Body of pancreas (tissue), 4 donors: ENCODE data around the gene KCNK17. TPM values are rescaled to one million over a fixed set of nuclear protein-coding genes. Genes with fewer than 3 reads are reported as not detected.
A peak's percentile ranks its signal among the peaks of the same experiment; 100 is the strongest.

Experiments used
- ATAC-seq: fragments of 150-250 bp; one replicate; pipeline ENCODE4 v1.9.1; 2016
- DNase-seq, 4 donors: peaks; one replicate each; pipeline ENCODE4 v3.0.0-alpha.2; 2019
- H3K27ac ChIP-seq, 4 donors: fragments of 200-600 bp; sonication (generic); 1 replicate in 3 of 4; 2 replicates in 1 of 4; pipeline versions ENCODE4 v1.5.1 to v1.6.1; 2016 to 2019; ENCODE audit warnings: mild to moderate bottlenecking in 1 of 4, mixed read lengths in 1 of 4, moderate library complexity in 1 of 4
- H3K27me3 ChIP-seq, 2 donors: fragments of 200-600 bp; sonication (generic); one replicate each; pipeline ENCODE4 v1.6.0; 2016; ENCODE audit warnings: mild to moderate bottlenecking in 1 of 2
- H3K36me3 ChIP-seq, 2 donors: fragments of 200-600 bp; sonication (generic); replicated peaks in 1 of 2; 2 replicates each; pipeline ENCODE4 v1.5.1; 2016; ENCODE audit warnings: low read depth in 2 of 2; ENCODE audit not compliant: insufficient read depth in 1 of 2
- H3K4me1 ChIP-seq: fragments of 200-600 bp; sonication (generic); one replicate; pipeline ENCODE4 v1.6.0; 2016
- H3K4me3 ChIP-seq, 2 donors: fragments of 200-600 bp; sonication (generic); 1 replicate in 1 of 2; 2 replicates in 1 of 2; pipeline ENCODE4 v1.5.1; 2016 to 2019
- H3K9me3 ChIP-seq, 3 donors: fragments of 200-600 bp; sonication (generic); 1 replicate in 2 of 3; 2 replicates in 1 of 3; pipeline ENCODE4 v1.5.1; 2016
- POLR2A ChIP-seq, 3 donors: fragments of 450-650 bp; IDR thresholded peaks; one replicate each; pipeline ENCODE4 v1.6.1; 2016; ENCODE audit warnings: antibody characterized with exemption in 3 of 3, mild to moderate bottlenecking in 2 of 3
- WGBS, 2 donors: methylation state at CpG; one replicate each; pipeline ENCODE4 v1.1.5; 2017; 5-methylcytosine and 5-hydroxymethylcytosine counted together
- intact Hi-C: fragments of 100-400 bp; cut with DNase I; formaldehyde crosslinking; loops from one replicate; pipeline ENCODE4 v1.15.1; 2023
- total RNA-seq, 2 donors: library from RNA; depleted of rRNA; stranded (reverse); fragments of >200 nt; gene quantifications; one replicate each; pipeline ENCODE4 v1.1.0, GENCODE V29; 2016
- TF ChIP-seq, protein P1 (sequence below), 7 experiments: fragments of 450-650 bp in 4 of 7; fragments of 200-600 bp in 3 of 7; sonication (generic) in 3 of 7; IDR thresholded peaks; one replicate each; pipeline ENCODE4 v1.5.1; 2016 to 2019; ENCODE audit warnings: antibody characterized with exemption in 7 of 7

The KCNK17 gene
- total RNA-seq, 2 donors from 2014 or later = 1.6 to 2.3 TPM

DNA sequence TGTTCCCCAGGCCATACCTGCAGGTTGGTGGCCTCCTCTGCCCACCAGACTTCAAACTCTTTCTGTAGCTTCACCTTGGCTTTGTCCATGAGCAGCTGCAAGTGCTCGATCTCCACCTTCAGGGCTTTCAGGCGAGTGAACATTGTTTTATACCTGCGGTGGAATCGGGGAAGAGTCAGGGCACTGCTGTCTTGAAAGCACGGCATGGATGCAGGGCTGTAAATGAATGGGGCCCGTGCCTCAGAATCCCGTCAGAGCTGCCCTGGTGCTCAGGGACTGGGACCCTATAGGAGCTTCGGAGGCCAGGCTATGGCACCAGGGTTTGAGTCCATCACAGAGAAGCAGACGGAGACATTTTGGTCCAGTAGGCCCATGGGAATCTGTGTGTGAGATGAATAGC is 46.2 kb upstream of the KCNK17 start:
- TF ChIP-seq POLR2A (IDR thresholded peaks at IDR 0.05) = no peak
- TF ChIP-seq, protein P1, sequence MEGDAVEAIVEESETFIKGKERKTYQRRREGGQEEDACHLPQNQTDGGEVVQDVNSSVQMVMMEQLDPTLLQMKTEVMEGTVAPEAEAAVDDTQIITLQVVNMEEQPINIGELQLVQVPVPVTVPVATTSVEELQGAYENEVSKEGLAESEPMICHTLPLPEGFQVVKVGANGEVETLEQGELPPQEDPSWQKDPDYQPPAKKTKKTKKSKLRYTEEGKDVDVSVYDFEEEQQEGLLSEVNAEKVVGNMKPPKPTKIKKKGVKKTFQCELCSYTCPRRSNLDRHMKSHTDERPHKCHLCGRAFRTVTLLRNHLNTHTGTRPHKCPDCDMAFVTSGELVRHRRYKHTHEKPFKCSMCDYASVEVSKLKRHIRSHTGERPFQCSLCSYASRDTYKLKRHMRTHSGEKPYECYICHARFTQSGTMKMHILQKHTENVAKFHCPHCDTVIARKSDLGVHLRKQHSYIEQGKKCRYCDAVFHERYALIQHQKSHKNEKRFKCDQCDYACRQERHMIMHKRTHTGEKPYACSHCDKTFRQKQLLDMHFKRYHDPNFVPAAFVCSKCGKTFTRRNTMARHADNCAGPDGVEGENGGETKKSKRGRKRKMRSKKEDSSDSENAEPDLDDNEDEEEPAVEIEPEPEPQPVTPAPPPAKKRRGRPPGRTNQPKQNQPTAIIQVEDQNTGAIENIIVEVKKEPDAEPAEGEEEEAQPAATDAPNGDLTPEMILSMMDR (IDR thresholded peaks at IDR 0.05) = no peak
- intact Hi-C loops = no loop called here
- Histone ChIP-seq H3K27me3 (no peaks in the 10 kb centered on the region), H3K9me3 (no peaks in the 10 kb centered on the region), H3K27ac (no peak overlapping the region), H3K4me3 (no peak overlapping the region), H3K4me1 (peaks cover 6% of the 10 kb centered on the region), H3K36me3 (no peaks in the 10 kb centered on the region)
- DNase-seq (peak in 1 of 4 donors; percentile 5), ATAC-seq (no peak)
- WGBS, 2 donors = 75 to 93% methylated on average over 7 to 8 of the region's 9 CpGs

GRCh38 chr6:39357998-39358686 is 43.9 kb upstream of the KCNK17 start:
- no peak for ATAC-seq
- 65 to 70% methylated on average over 6 to 7 of the region's 7 CpGs for WGBS, 2 donors
- H3K27ac ChIP-seq = no peak overlapping the region
- H3K4me1 ChIP-seq = peaks cover 6% of the 10 kb centered on the region
- H3K27me3 ChIP-seq = no peaks in the 10 kb centered on the region
- intact Hi-C loops = no loop called here
- H3K4me3 ChIP-seq = no peak overlapping the region
- peak; percentile 50 to 80 (median 78) for DNase-seq
- no peaks in the 10 kb centered on the region for H3K9me3 ChIP-seq
- H3K36me3 ChIP-seq = no peaks in the 10 kb centered on the region
- TF ChIP-seq POLR2A (IDR thresholded peaks at IDR 0.05) = no peak
- TF ChIP-seq, protein P1 (IDR thresholded peaks at IDR 0.05) = no peak

DNA sequence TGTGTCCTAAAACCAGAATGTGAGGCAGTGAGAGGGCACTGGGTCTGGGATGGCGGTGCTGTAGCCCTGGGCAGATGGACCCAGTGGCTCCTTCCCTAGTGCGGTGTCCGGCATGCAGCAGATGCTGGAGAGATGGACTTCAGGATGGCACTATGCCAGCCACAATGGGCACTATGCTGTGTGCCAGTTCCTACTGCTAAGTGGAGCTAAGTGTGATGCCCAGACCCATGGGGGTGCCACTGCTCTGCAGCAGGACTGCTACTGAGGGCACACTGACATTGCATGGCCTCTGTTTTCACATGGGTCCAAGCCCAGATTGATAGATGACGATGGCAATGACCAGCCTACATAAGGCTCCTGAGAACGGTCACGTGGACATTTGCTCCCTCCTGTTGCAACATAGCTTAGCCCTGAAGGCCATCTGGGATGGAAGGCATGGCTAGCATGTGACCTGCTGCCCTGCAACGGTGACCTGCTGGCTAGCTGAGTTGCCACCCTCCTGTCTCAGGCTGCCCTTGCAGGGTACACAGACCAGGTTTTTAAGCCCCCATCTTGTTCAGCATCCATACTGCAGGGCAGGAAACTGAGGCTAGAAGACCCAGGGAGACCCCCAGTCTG is 39.6 kb upstream of the KCNK17 start:
- 89 to 90% methylated on average over 4 to 7 of the region's 7 CpGs for WGBS, 2 donors
- Histone ChIP-seq H3K4me3 (no peak overlapping the region), H3K36me3 (no peaks in the 10 kb centered on the region), H3K4me1 (no peaks in the 10 kb centered on the region), H3K9me3 (no peaks in the 10 kb centered on the region), H3K27ac (no peak overlapping the region), H3K27me3 (no peaks in the 10 kb centered on the region)
- ATAC-seq (no peak), DNase-seq (no peak)
- TF ChIP-seq, protein P1 (IDR thresholded peaks at IDR 0.05) = no peak
- TF ChIP-seq POLR2A (IDR thresholded peaks at IDR 0.05) = no peak
- intact Hi-C loops = no loop called here

- intact Hi-C loops = no loop called here
- Histone ChIP-seq H3K9me3 (no peaks in the 10 kb centered on the region), H3K4me1 (no peaks in the 10 kb centered on the region), H3K27me3 (no peaks in the 10 kb centered on the region), H3K4me3 (no peak overlapping the region), H3K36me3 (no peaks in the 10 kb centered on the region), H3K27ac (no peak overlapping the region)
- WGBS, 2 donors = 87 to 92% methylated on average over 12 to 13 of the region's 13 CpGs
- ATAC-seq (no peak), DNase-seq (no peak)
- TF ChIP-seq POLR2A (IDR thresholded peaks at IDR 0.05) = no peak
- TF ChIP-seq, protein P1 (IDR thresholded peaks at IDR 0.05) = no peak
These were observed 36.7 kb upstream of the KCNK17 start for GRCh38 chr6:39350723-39351505.
